Placental epithelial cell (primary cell): ENCODE data around the gene LAIR2. TPM values are rescaled to one million over a fixed set of nuclear protein-coding genes. Genes with fewer than 3 reads are reported as not detected.

Experiments used
- small RNA-seq: library from RNA; depleted of rRNA; stranded (forward); fragments of <200 nt; gene quantifications from one replicate; pipeline ENCODE3, GENCODE V24; 2012
- total RNA-seq: library from RNA; depleted of rRNA; stranded (reverse); fragments of >200 nt; gene quantifications from 2 replicates; pipeline ENCODE4 v1.2.3, GENCODE V29; 2012

Gene LAIR2
- total RNA-seq = not detected in 2 replicates

GRCh38 chr19:54502518-54503048 lies at the start of gene LAIR2:
TSS of gene LAIR2 (plus strand) at chr19:54502831. CDS start at chr19:54502919, 88 bp downstream.

GRCh38 chr19:54463531-54464043 lies 39.0 kb upstream of the LAIR2 start, which contains the start of gene LENG9:
TSS of gene LENG9 (minus strand) at chr19:54463778. CDS start at chr19:54463526, 252 bp downstream.

GRCh38 chr19:54473071-54473891 lies 29.4 kb upstream of the LAIR2 start, which contains the start of gene CDC42EP5:
TSS of gene CDC42EP5 (minus strand) at chr19:54473296. CDS start at chr19:54465547, 7,749 bp downstream.

Small RNA genes within 50 kb of the gene (small RNA-seq; reads per million reads assigned to genes)
- not detected for gene AC245036.2

Other genes with a start within 250 kb of the LAIR2 start
- not detected in 2 replicates for gene LILRB5, start 245.6 kb upstream of the LAIR2 start, total RNA-seq
- gene LILRB2, start 221.7 kb upstream of the LAIR2 start, total RNA-seq = not detected in 2 replicates
- gene LILRA5, start 189.7 kb upstream of the LAIR2 start, total RNA-seq = not detected in 2 replicates
- gene LILRA4, start 163.7 kb upstream of the LAIR2 start, total RNA-seq = not detected in 2 replicates
- not detected in 2 replicates for gene LAIR1, start 137.9 kb upstream of the LAIR2 start, total RNA-seq
- under 0.01 TPM in 1 of 2 replicates, not detected in the other for gene TTYH1, start 87.4 kb upstream of the LAIR2 start, total RNA-seq
- 80.7 and 95.8 TPM in 2 replicates for gene LENG8, start 53.6 kb upstream of the LAIR2 start, total RNA-seq
- 19.0 and 34.9 TPM in 2 replicates for gene LENG9, start 39.1 kb upstream of the LAIR2 start, total RNA-seq
- gene CDC42EP5, start 29.5 kb upstream of the LAIR2 start, total RNA-seq = 42.7 and 84.4 TPM in 2 replicates
- gene LILRA2, start 71.0 kb downstream of the LAIR2 start, total RNA-seq = not detected in 2 replicates
- gene LILRA1, start 90.8 kb downstream of the LAIR2 start, total RNA-seq = under 0.01 TPM in 1 of 2 replicates, not detected in the other
- gene LILRB1, start 127.7 kb downstream of the LAIR2 start, total RNA-seq = not detected in 2 replicates
- gene LILRB4, start 160.2 kb downstream of the LAIR2 start, total RNA-seq = not detected in 2 replicates
- not detected in 2 replicates for gene KIR3DL3, start 221.6 kb downstream of the LAIR2 start, total RNA-seq
- gene KIR2DL3, start 235.7 kb downstream of the LAIR2 start, total RNA-seq = not detected in 2 replicates